Vagina (tissue), 2 donors: Measurements from ENCODE around the gene ZNF407.

ENCODE experiments used
- POLR2AphosphoS5 ChIP-seq, 2 donors: sonication (generic); formaldehyde crosslinking; IDR thresholded peaks; one replicate each; pipeline ENCODE4 v1.9.0; 2017; ENCODE audit warnings: antibody characterized with exemption in 2 of 2, mild to moderate bottlenecking in 2 of 2, low read depth in 1 of 2; ENCODE audit not compliant: insufficient read depth in 1 of 2
- TF ChIP-seq, protein P1 (sequence below), 3 experiments: fragments of 450-650 bp in 2 of 3; fragments of 200-600 bp in 1 of 3; sonication (generic) in 1 of 3; IDR thresholded peaks; one replicate each; pipeline ENCODE4 v1.5.1; 2017 to 2019; ENCODE audit warnings: antibody characterized with exemption in 3 of 3, mild to moderate bottlenecking in 2 of 3, moderate library complexity in 2 of 3

DNA sequence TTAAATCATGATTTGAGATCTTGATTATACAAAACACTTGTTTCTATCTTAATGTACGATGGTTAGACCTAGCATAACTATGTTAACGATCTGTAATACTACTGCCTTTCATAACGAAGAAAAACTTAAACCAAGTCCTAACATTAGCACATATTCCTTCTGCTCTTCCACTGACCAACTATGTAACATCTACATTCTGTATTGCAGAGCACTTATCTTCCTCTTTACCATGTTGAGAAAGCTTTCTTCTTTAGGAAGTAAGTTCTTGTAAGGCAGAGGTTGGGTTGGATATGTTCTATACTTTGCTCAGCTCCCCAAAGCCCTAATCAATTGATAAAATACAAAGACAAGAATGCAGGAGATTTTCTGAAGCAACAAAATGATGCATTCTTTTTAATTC is 7.9 kb upstream of the ZNF407 start:
- TF ChIP-seq, protein P1, sequence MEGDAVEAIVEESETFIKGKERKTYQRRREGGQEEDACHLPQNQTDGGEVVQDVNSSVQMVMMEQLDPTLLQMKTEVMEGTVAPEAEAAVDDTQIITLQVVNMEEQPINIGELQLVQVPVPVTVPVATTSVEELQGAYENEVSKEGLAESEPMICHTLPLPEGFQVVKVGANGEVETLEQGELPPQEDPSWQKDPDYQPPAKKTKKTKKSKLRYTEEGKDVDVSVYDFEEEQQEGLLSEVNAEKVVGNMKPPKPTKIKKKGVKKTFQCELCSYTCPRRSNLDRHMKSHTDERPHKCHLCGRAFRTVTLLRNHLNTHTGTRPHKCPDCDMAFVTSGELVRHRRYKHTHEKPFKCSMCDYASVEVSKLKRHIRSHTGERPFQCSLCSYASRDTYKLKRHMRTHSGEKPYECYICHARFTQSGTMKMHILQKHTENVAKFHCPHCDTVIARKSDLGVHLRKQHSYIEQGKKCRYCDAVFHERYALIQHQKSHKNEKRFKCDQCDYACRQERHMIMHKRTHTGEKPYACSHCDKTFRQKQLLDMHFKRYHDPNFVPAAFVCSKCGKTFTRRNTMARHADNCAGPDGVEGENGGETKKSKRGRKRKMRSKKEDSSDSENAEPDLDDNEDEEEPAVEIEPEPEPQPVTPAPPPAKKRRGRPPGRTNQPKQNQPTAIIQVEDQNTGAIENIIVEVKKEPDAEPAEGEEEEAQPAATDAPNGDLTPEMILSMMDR (IDR thresholded peaks at IDR 0.05): no peak
- TF ChIP-seq POLR2AphosphoS5 (IDR thresholded peaks at IDR 0.05; ENCODE audit: insufficient read depth in 1 of 2, low read depth in 1 of 2): no peak
